Smooth muscle cell (in vitro differentiated cells): ENCODE measurements around the gene ZNRF4. TPM values are rescaled to one million over a fixed set of nuclear protein-coding genes. Genes with fewer than 3 reads are reported as not detected.

Source experiments
- DNase-seq: peaks from one replicate; lab custom pipeline; 2025; ENCODE audit not compliant: unreplicated experiment; lab: John Stamatoyannopoulos, UW
- H2AFZ ChIP-seq: fragments of 200-600 bp; sonication (generic); 2 replicates; pipeline ENCODE4 v1.6.0; 2016; ENCODE audit warnings: antibody characterized with exemption, low read depth, mild to moderate bottlenecking
- H3F3A ChIP-seq: fragments of 200-600 bp; sonication (generic); 2 replicates; pipeline ENCODE4 v1.6.0; 2017; ENCODE audit warnings: antibody characterized with exemption, low read depth
- H3K27ac ChIP-seq: fragments of 200-600 bp; sonication (generic); 2 replicates; pipeline ENCODE4 v1.5.1; 2016; ENCODE audit warnings: low read depth, mild to moderate bottlenecking
- H3K27me3 ChIP-seq: fragments of 200-600 bp; sonication (generic); 2 replicates; pipeline ENCODE4 v1.6.1; 2016; ENCODE audit warnings: low read depth, mild to moderate bottlenecking
- H3K36me3 ChIP-seq: fragments of 200-600 bp; sonication (generic); 2 replicates; pipeline ENCODE4 v1.5.1; 2016; ENCODE audit warnings: low read depth
- H3K4me1 ChIP-seq: fragments of 200-600 bp; sonication (generic); 2 replicates; pipeline ENCODE4 v1.5.1; 2016; ENCODE audit warnings: low read depth
- H3K4me2 ChIP-seq: fragments of 200-600 bp; sonication (generic); 2 replicates; pipeline ENCODE4 v1.6.0; 2016; ENCODE audit warnings: mild to moderate bottlenecking
- H3K4me3 ChIP-seq: fragments of 200-600 bp; sonication (generic); 2 replicates; pipeline ENCODE4 v1.5.1; 2016; ENCODE audit warnings: mild to moderate bottlenecking
- H3K79me2 ChIP-seq: fragments of 200-600 bp; sonication (generic); 2 replicates; pipeline ENCODE4 v1.6.0; 2016; ENCODE audit warnings: low read depth, mild to moderate bottlenecking
- H3K9ac ChIP-seq: fragments of 200-600 bp; sonication (generic); 2 replicates; pipeline ENCODE4 v1.6.0; 2016; ENCODE audit warnings: low read depth
- H3K9me3 ChIP-seq: fragments of 200-600 bp; sonication (generic); replicated peaks from 2 replicates; pipeline ENCODE4 v1.5.1; 2016; ENCODE audit warnings: low read depth
- H4K20me1 ChIP-seq: fragments of 200-600 bp; sonication (generic); 2 replicates; pipeline ENCODE4 v1.6.0; 2016; ENCODE audit warnings: low read depth
- CTCF ChIP-seq: fragments of 200-600 bp; sonication (generic); IDR thresholded peaks from 2 replicates; pipeline ENCODE4 v1.5.1; 2017; ENCODE audit warnings: borderline replicate concordance, mild to moderate bottlenecking, antibody characterized with exemption; ENCODE audit not compliant: insufficient read depth, poor library complexity, severe bottlenecking
- WGBS: methylation state at CpG from one replicate; pipeline ENCODE4 v1.1.7; 2016; ENCODE audit warnings: low lambda C conversion rate; 5-methylcytosine and 5-hydroxymethylcytosine counted together
- polyA plus RNA-seq: library from polyadenylated mRNA; unstranded; fragments of >200 nt; fragmentation: Nextera tagmentation; extraction: Ambion mirVana; gene quantifications from 2 replicates; pipeline ENCODE4 v1.2.1, GENCODE V29; 2016
- total RNA-seq: library from RNA; depleted of rRNA; stranded (reverse); fragments of >200 nt; gene quantifications from 2 replicates; pipeline ENCODE4 v1.2.3, GENCODE V29; 2014

ZNRF4 gene
- total and polyA plus RNA-seq, 2 experiments from 2014 or later = not detected

GRCh38 chr19:5451494-5451893 is 3.7 kb upstream of the ZNRF4 start:
- TF ChIP-seq CTCF = no peak
- Histone ChIP-seq H3K36me3 (no peaks in the 10 kb centered on the region), H3K79me2 (no peaks in the 10 kb centered on the region), H4K20me1 (no peaks in the 10 kb centered on the region), H3K27ac (no peak overlapping the region), H3K4me3 (no peak overlapping the region), H3F3A (no peaks in the 10 kb centered on the region), H3K4me1 (no peaks in the 10 kb centered on the region), H3K4me2 (no peak overlapping the region), H3K9me3 (no peaks in the 10 kb centered on the region), H3K27me3 (no peaks in the 10 kb centered on the region), H3K9ac (no peak overlapping the region), H2AFZ (no peak overlapping the region)
- 83% methylated on average over 9 of the region's 10 CpGs for WGBS
- DNase-seq = no peak

- no peaks in the 10 kb centered on the region for H3K9me3 ChIP-seq
- H3K27me3 ChIP-seq = no peaks in the 10 kb centered on the region
- no peak overlapping the region for H3K27ac ChIP-seq
- no peaks in the 10 kb centered on the region for H3K4me1 ChIP-seq
- H3K4me2 ChIP-seq = no peak overlapping the region
- WGBS = 90% methylated on average over 16 of the region's 16 CpGs
- no peaks in the 10 kb centered on the region for H3K36me3 ChIP-seq
- TF ChIP-seq CTCF = no peak
- H3K79me2 ChIP-seq = no peaks in the 10 kb centered on the region
- H3K9ac ChIP-seq = no peak overlapping the region
- H4K20me1 ChIP-seq = no peaks in the 10 kb centered on the region
- no peak overlapping the region for H3K4me3 ChIP-seq
- no peaks in the 10 kb centered on the region for H3F3A ChIP-seq
- no peak overlapping the region for H2AFZ ChIP-seq
- DNase-seq = no peak
Measured at GRCh38 chr19:5452594-5453565, 2.3 kb upstream of the ZNRF4 start.

GRCh38 chr19:5454743-5455142 is 474 bp upstream of the ZNRF4 start:
- Histone ChIP-seq H3K4me3 (no peak overlapping the region), H3K27ac (no peak overlapping the region), H3K27me3 (no peaks in the 10 kb centered on the region), H4K20me1 (no peaks in the 10 kb centered on the region), H3K4me1 (no peaks in the 10 kb centered on the region), H3K9ac (no peak overlapping the region), H3K79me2 (no peaks in the 10 kb centered on the region), H3K9me3 (no peaks in the 10 kb centered on the region), H3K4me2 (no peak overlapping the region), H3F3A (no peaks in the 10 kb centered on the region), H3K36me3 (no peaks in the 10 kb centered on the region), H2AFZ (no peak overlapping the region)
- WGBS = 64% methylated on average over 5 of the region's 5 CpGs
- no peak for TF ChIP-seq CTCF
- no peak for DNase-seq
